GM10266 (cell line): ENCODE results near the gene CDC42BPG.
"Not testable (repeated sequence)": the region's sequence is repeated elsewhere in the genome, so short reads cannot be mapped to it uniquely, and the experiment has no call there.

Experiments
- DNase-seq: peaks from one replicate; pipeline ENCODE4 v3.0.0; 2012; ENCODE audit errors: extremely low spot score
- CTCF ChIP-seq: IDR thresholded peaks from 2 replicates; pipeline ENCODE4 v1.5.1; 2012; ENCODE audit warnings: mild to moderate bottlenecking, low read depth; ENCODE audit not compliant: control insufficient read depth, insufficient read depth; ENCODE audit errors: missing control alignments

The CDC42BPG gene

GRCh38 chr11:64827451-64827839 is 17.0 kb downstream of the CDC42BPG start:
- TF ChIP-seq CTCF: no peak
- no peak for DNase-seq

- TF ChIP-seq CTCF: no peak
- DNase-seq: no peak
Measured at GRCh38 chr11:64826578-64827450, 17.6 kb downstream of the CDC42BPG start.

GRCh38 chr11:64826062-64826461 is 18.4 kb downstream of the CDC42BPG start:
- DNase-seq: no peak
- TF ChIP-seq CTCF: no peak

GRCh38 chr11:64823568-64824119 is 20.8 kb downstream of the CDC42BPG start:
- DNase-seq: no peak
- no peak for TF ChIP-seq CTCF

- TF ChIP-seq CTCF: no peak
- no peak for DNase-seq
Measured at GRCh38 chr11:64817476-64817875, 27.0 kb downstream of the CDC42BPG start.

GRCh38 chr11:64815433-64815832 is 29.0 kb downstream of the CDC42BPG start:
- not testable (repeated sequence) for DNase-seq

- no peak for DNase-seq
Measured at GRCh38 chr11:64814712-64815187, 29.7 kb downstream of the CDC42BPG start.

More at GRCh38 chr11:64814712-64815187, 29.7 kb downstream of the CDC42BPG start:
- TF ChIP-seq CTCF: no peak
